GM12875 (cell line): Measurements from ENCODE around the gene ZKSCAN4.

ENCODE experiments used
- H3K4me3 ChIP-seq: one replicate; pipeline ENCODE4 v1.5.1; 2011; ENCODE audit warnings: low read depth, low read length, control low read depth
- TF ChIP-seq, protein P1 (sequence below): IDR thresholded peaks from 2 replicates; pipeline ENCODE4 v1.5.1; 2011; ENCODE audit warnings: low read depth, mild to moderate bottlenecking, control low read depth, inconsistent platforms, low read length, moderate library complexity, borderline replicate concordance; ENCODE audit not compliant: insufficient read depth

ZKSCAN4 gene

DNA sequence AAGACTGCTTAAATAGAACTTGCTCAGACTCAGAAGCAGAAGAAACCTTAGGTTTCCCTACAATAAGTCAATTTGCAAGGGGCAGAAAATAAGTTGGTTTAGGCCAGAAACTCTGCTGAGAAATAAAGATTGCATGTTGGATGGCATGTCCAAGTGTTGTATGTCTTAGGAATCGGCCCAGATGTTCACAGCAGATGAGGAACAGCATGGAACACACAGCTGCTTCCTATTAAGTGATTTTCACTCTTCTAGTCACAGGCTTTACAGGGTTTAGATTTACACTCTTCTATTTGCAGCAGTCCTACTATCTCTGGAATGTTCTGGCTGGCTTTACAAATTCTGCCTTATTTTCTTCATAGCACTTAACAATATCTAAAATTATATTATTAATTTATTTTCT is 3.2 kb downstream of the ZKSCAN4 start:
- no peak overlapping the region for H3K4me3 ChIP-seq
- TF ChIP-seq, protein P1, sequence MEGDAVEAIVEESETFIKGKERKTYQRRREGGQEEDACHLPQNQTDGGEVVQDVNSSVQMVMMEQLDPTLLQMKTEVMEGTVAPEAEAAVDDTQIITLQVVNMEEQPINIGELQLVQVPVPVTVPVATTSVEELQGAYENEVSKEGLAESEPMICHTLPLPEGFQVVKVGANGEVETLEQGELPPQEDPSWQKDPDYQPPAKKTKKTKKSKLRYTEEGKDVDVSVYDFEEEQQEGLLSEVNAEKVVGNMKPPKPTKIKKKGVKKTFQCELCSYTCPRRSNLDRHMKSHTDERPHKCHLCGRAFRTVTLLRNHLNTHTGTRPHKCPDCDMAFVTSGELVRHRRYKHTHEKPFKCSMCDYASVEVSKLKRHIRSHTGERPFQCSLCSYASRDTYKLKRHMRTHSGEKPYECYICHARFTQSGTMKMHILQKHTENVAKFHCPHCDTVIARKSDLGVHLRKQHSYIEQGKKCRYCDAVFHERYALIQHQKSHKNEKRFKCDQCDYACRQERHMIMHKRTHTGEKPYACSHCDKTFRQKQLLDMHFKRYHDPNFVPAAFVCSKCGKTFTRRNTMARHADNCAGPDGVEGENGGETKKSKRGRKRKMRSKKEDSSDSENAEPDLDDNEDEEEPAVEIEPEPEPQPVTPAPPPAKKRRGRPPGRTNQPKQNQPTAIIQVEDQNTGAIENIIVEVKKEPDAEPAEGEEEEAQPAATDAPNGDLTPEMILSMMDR: no peak

DNA sequence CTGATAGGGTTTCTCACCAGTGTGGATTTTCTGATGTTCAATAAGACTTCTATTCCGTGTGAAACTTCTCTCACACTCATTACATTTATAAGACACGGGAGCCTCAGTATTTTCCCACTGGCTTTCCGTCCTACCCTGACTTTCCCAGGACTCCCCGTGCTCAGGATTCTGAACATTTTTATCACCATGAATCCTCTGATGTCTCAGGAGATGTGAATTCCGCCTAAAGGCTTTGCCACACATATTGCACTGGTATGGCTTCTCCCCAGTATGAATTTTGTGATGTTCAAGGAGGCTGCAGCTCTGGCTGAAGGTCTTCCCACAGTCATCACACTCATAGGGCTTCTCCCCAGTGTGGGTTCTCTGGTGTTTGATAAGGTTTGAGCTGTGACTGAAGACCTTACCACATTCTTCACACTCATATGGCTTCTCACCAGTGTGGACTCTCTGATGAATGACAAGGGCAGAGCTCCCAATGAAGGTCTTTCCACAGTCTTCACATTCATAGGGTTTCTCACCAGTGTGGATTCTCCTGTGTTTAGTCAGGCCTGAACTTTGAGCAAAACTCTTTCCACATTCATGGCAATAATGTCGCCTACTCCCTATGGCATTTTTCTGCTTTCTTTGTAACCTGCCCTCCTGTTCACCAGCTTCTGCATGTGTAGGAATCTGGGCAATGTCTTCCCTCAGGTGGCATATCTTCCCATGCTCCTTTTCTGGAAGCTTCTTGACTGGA is 6.7 kb downstream of the ZKSCAN4 start:
- no peak overlapping the region for H3K4me3 ChIP-seq
- TF ChIP-seq, protein P1: no peak

DNA sequence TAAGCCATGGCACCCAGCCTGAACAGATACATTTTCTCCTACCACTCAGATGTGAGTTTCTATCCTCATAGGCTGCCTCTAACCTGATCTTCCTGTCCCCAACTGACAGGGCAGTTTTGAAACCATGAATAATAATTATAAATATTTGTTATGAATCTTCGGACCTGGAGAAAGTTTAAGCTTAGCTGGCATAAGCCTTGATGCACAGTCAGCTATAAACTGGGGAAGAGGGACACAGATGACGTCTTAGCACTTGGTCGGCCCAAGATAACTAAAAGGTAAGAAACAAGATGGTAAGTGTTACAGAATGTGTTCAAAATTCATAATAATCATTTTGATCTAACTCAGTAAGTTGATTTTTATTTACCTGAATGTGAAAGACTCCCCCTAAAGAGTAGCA is 8.1 kb downstream of the ZKSCAN4 start:
- TF ChIP-seq, protein P1: no peak
- no peak overlapping the region for H3K4me3 ChIP-seq

DNA sequence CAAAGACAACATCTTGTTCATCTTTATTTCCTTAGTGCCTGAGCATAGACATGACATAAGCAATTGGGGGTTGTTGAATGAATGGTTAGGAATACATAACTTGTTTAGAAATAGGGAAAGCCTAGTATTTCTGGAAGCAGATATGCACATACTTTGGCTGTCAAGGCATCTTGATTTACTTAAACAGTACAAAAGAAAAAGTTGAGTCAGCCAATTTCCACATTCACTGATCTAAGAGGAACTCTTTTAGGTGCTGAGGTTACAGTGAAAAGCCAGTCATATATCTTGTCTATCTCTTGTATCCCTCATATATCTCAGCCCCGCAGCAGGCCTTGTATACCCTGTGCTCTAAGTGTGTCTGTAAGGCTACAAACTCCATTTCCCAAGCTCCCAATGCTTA is 11.6 kb downstream of the ZKSCAN4 start:
- H3K4me3 ChIP-seq: no peak overlapping the region
- TF ChIP-seq, protein P1: no peak

DNA sequence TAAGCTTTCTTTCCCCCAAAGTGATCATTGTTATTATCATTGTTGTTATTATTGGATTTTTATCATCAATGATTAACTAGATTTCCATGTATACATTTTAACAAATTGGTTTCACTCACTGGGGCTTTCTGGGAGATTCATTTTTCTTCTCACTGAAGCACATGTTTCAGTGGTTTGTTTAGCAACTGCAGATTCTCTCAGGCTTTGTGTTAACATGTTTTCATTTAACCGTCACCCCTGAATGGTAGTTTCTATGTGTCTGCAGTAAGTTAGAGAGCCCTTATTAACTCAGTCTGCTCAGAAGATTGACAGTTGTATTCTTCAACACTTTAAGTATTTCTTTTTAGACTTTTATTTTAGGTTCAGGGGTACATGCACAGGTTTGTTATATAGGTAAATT is 12.4 kb downstream of the ZKSCAN4 start:
- no peak overlapping the region for H3K4me3 ChIP-seq
- TF ChIP-seq, protein P1: no peak

DNA sequence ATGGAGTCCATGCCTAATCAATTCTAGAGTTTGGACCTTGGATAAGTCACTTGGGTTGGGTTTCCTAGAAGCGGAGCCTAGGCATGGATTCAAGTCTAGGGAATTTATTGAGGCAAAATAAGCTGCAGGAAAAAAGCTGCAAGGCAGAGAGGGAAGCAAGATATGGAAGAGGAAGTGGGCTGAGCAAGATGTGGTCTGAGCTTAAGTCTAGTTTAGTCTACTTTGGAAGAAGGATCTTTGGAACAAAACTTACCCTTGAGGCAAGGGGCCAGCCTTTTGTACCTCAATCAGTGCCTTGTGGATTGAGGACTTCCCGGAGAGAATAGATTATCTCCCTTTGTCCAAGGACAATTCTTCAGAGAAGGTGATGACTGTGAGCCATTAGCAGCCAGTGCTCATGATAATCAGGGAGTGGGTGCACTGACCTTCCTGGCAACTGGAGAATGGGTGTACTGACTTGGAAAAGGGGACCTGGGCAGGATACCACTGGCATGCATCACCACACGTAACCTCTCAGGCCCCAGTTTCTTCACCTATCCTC is 16.1 kb downstream of the ZKSCAN4 start:
- no peak overlapping the region for H3K4me3 ChIP-seq
- TF ChIP-seq, protein P1: no peak

DNA sequence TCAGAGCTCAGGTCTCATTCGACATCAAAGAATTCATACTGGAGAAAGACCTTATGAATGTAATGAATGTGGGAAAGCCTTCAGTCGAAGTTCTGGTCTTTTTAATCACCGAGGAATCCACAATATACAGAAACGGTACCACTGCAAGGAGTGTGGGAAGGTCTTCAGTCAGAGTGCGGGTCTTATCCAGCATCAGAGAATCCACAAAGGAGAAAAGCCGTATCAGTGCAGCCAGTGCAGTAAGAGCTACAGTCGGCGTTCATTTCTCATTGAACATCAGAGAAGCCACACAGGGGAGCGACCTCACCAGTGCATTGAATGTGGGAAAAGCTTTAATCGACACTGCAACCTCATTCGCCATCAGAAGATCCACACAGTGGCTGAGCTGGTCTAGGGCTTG is 19.3 kb downstream of the ZKSCAN4 start:
- H3K4me3 ChIP-seq: no peak overlapping the region
- TF ChIP-seq, protein P1: no peak
